NCI-H1092 treated with DMSO at 0.1 percent for 48 hours (cell line): ENCODE data around the gene S100A12.
"Not testable (repeated sequence)": the region's sequence is repeated elsewhere in the genome, so short reads cannot be mapped to it uniquely, and the experiment has no call there.

Experiments
- DNase-seq: peaks from one replicate; lab custom pipeline; 2025; lab: John Stamatoyannopoulos, UW

Gene S100A12

DNA sequence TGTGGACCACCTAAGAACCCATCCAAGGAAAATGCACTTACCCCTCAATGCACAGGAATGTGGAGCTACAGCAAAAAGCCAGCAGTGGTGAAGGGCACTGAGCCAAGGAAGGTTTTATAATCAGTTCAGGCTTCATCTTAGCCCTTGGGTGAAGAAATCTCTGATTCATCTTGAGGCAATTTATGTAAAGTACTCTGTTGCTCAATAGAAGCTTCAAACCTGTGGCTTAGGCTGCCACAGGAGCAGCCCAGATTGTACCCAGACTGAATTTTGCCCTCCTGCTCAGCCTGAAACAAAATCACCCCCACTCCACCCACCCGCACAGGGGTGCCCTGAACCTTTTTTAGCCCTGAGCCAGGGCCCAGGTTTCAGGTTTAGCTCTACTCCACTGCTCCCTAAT, at the start of gene S100A12:
TSS of gene S100A12 (minus strand) at position 111 of the 400 bp plus-strand sequence. CDS start 1,029 bp downstream, outside the sequence.
- DNase-seq = no peak

GRCh38 chr1:153422450-153423068, 47.1 kb upstream of the S100A12 start:
- no peak for DNase-seq

GRCh38 chr1:153420306-153420705, 44.9 kb upstream of the S100A12 start:
- DNase-seq = no peak

DNA sequence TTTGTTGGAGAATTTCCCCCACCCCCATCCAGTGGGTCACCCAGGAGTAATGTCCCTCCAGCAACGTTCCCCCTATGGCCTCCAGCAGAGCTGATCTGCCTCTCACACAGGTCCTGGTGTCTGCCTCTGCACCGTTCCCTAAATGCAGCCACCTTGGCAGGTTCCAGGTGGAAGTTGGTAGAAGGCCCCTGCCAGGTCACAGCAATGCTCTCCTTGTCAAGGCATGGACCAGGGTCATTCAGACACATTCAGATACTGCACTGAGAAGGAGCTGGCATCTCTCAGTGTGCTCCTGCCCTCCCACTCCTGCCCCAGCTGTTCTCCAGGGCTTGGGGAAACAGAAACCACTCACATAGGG, 44.0 kb upstream of the S100A12 start:
- DNase-seq = not testable (repeated sequence)

- DNase-seq = not testable (repeated sequence)
Observed at GRCh38 chr1:153418758-153419435, 43.5 kb upstream of the S100A12 start.

DNA sequence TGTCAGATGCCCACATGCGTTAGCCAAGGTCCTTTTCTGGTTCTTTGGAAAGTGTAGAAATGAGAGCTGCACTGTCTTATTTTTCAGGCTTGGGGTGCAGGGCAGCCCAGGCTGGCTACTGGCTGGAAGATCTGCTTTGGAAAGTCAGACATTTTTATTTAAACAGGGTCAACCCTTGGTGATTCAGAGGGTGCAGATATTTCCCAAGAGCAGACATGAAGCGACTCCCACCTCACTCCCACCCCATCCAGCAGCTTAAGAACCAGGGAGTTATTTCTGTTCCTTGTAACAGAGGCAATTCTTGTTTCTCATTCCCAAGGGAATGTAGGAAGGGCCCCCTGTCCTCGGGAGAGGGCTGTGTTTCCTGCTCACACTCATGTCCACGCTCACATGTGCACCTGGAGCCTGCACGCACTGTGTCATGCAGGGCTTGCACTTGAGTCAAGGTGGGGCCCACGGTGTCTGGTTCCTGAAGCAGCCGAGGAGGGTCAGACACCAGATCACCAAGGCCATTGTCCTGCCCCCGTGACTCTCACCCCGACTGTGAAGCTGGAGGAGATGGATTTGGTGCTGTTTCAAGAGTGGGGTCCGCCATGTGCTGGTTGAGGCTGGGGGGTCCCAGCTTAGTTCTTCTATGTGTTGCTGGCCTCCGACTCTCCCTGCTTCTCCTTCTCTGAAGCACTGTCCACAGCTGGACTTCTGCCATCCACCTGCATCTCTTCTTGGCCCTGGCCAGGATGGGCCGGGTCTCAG, 41.9 kb upstream of the S100A12 start:
- DNase-seq = no peak

- no peak for DNase-seq
Observed at GRCh38 chr1:153415850-153416570, 40.6 kb upstream of the S100A12 start, which contains the start of gene S100A7A. Gene S100A7A (plus strand): TSS chr1:153416520. CDS start chr1:153418083, 1,563 bp downstream.

- not testable (repeated sequence) for DNase-seq
Observed at GRCh38 chr1:153413961-153414360, 38.5 kb upstream of the S100A12 start.

- DNase-seq = not testable (repeated sequence)
Observed at GRCh38 chr1:153407274-153407673, 31.9 kb upstream of the S100A12 start.

DNA sequence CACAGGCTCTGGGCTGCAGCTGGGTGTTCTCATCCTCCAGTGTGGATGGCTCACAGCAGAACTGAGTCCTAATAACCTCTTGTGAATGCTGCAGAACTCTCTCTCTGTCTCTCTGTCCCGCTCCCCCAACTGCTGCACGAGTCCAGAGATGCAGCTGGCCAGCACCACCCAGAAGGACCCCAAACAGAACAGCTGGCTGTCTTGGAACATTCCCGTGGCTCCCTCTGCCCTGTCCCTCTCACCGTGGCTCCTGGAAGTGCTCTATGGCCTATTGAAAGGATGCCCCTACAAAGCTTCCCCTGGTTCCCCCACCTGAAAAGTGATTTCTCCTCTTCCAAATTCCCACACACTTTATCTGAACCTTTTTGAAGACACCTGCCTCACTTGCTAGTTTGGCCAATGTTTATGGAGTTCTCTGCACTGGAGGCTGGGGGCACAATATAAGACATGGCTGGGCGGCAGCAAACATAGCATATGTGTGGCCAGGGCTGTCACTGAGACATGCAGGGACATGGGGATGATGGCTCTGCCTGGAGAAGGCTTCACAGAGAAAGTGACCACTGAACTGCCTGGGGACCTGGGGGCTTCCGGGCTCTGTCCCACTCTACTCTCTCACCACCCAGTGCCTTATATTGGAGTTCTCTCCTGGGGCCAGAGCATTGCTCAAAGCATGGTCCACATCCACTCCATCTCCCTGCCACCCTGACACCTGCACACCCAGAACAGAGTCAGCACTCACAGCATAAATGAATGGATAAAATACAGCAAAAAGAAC, 30.6 kb upstream of the S100A12 start:
- DNase-seq = not testable (repeated sequence)

GRCh38 chr1:153404768-153405167, 29.3 kb upstream of the S100A12 start:
- no peak for DNase-seq

DNA sequence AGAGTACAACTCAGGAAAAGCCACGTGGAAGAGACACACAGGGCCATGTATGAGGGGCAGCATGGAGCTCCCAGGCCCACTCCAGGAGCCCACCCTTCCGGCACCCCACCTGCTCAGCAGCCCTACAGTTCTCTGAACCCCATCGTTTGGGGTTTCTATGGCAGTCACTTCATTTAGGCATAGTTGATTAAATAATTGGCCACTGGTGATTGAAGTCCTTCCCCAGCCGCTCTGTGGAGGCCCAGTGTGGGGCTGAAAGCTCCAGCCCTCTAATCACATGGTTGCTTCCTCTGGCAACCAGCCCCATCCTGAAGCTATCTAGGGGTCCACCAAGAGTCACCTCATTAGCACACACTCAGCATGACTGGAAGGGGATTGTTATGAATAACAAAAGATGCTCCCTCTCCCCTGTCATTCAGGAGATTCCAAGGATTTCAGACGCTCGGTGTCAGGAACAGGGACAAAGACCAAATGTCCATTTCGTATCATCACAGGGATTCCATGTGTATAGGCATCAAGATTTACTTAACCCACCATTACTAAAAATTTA, 28.7 kb upstream of the S100A12 start:
- DNase-seq = no peak

GRCh38 chr1:153403421-153404085, 28.1 kb upstream of the S100A12 start:
- no peak for DNase-seq

DNA sequence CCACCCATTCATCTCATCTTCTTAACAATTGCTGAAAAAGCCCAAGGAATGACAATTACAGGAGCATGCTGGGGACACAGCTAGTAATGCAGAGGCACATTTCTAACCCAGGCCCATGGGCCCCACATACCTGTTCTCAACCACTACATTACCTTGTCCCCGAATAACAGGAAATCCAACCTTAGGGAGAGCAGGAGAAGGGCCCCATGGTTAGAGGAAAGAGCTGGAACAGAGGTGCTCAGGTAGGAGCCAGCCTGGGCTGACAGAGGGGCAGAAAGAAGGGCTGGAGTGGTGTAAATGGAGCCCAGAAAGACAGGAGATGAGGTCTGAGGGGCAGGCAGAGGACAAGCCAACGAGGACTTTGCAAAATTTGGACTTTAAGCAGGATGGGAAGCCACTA, 26.8 kb upstream of the S100A12 start:
- no peak for DNase-seq

DNA sequence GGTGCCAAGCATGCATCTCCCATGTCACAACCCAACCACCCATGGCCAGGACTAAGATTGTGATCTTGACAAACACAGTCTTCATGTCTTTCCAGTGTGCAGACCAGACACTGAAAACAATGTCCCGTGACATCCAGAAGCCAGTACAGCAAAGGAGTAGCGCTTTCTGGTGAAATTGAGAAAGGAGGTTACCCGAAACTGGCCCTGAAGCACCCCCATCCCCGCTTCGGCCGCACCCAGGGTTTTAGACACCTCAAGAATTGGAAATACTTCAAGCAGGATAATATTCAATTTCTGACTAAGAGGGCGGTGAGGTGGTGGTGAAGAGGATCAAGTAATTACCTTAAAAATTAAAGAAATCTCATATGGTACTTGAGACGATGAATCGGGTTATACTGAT, 26.0 kb upstream of the S100A12 start:
- no peak for DNase-seq

DNA sequence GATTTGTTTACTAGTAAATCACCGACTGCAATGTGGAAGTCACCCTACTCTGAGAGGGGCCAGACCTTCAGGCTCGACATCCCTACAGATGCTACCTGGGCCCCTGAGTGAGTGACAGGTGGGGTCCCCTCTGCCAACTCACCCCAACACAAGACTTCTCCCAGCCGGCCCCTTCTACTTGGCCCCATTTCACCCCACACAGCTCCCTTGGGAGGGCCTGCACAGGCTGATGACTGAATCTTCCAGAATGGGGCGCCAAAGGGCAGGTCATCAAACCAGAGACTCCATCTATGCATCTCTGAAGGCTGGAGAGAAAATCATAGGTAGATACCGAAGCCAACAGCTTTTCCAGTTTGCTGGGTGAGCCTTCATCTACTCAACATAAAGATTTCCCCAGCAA, 24.8 kb upstream of the S100A12 start:
- DNase-seq = peak; percentile 53

- DNase-seq = no peak
Observed at GRCh38 chr1:153399401-153400055, 24.1 kb upstream of the S100A12 start.

GRCh38 chr1:153397924-153398651, 22.7 kb upstream of the S100A12 start:
- DNase-seq = no peak
